GM06990 (cell line): Measurements from ENCODE around the gene MYH11.

Experiments used
- DNase-seq: peaks from one replicate; pipeline ENCODE4 v3.0.0-alpha.2; 2011; ENCODE audit not compliant: insufficient read length; ENCODE audit errors: extremely low read depth
- H3K27me3 ChIP-seq: replicated peaks from 2 replicates; pipeline ENCODE4 v1.6.0; 2011; ENCODE audit warnings: low read length; ENCODE audit not compliant: control insufficient read depth, insufficient read depth
- H3K36me3 ChIP-seq: 2 replicates; pipeline ENCODE4 v1.5.1; 2011; ENCODE audit warnings: low read length; ENCODE audit not compliant: control insufficient read depth, insufficient read depth
- H3K4me3 ChIP-seq: replicated peaks from 2 replicates; pipeline ENCODE4 v1.5.1; 2011; ENCODE audit warnings: low read depth, mild to moderate bottlenecking, control low read depth, low read length
- CTCF ChIP-seq: IDR thresholded peaks from 2 replicates; pipeline ENCODE4 v1.5.1; 2011; ENCODE audit warnings: low read length, control low read depth, mild to moderate bottlenecking, inconsistent platforms; ENCODE audit not compliant: insufficient read depth, poor library complexity, severe bottlenecking

MYH11 gene

GRCh38 chr16:15747937-15748336 lies 108.9 kb downstream of the MYH11 start:
- Histone ChIP-seq H3K27me3 (no peaks in the 10 kb centered on the region), H3K36me3 (no peaks in the 10 kb centered on the region), H3K4me3 (no peak overlapping the region)
- TF ChIP-seq CTCF = no peak
- DNase-seq = no peak

GRCh38 chr16:15746332-15746731 lies 110.5 kb downstream of the MYH11 start:
- Histone ChIP-seq H3K4me3 (no peak overlapping the region), H3K27me3 (no peaks in the 10 kb centered on the region), H3K36me3 (no peaks in the 10 kb centered on the region)
- no peak for DNase-seq
- no peak for TF ChIP-seq CTCF

- no peak overlapping the region for H3K4me3 ChIP-seq
- H3K27me3 ChIP-seq = no peaks in the 10 kb centered on the region
- no peak for DNase-seq
- H3K36me3 ChIP-seq = no peaks in the 10 kb centered on the region
- no peak for TF ChIP-seq CTCF
Observed at GRCh38 chr16:15743657-15744056, 113.2 kb downstream of the MYH11 start.

GRCh38 chr16:15742716-15743115 lies 114.1 kb downstream of the MYH11 start:
- H3K27me3 ChIP-seq = no peaks in the 10 kb centered on the region
- TF ChIP-seq CTCF = no peak
- H3K4me3 ChIP-seq = no peak overlapping the region
- DNase-seq = no peak
- H3K36me3 ChIP-seq = no peaks in the 10 kb centered on the region

- H3K27me3 ChIP-seq = no peaks in the 10 kb centered on the region
- no peak overlapping the region for H3K4me3 ChIP-seq
- no peak for TF ChIP-seq CTCF
- no peaks in the 10 kb centered on the region for H3K36me3 ChIP-seq
- no peak for DNase-seq
Observed at GRCh38 chr16:15741207-15741871, 115.5 kb downstream of the MYH11 start.

- Histone ChIP-seq H3K4me3 (no peak overlapping the region), H3K36me3 (no peaks in the 10 kb centered on the region), H3K27me3 (no peaks in the 10 kb centered on the region)
- DNase-seq = no peak
- no peak for TF ChIP-seq CTCF
Observed at GRCh38 chr16:15739950-15740349, 116.9 kb downstream of the MYH11 start.
